MCF 10A (cell line): ENCODE data around the gene PRELID3B. TPM values are rescaled to one million over a fixed set of nuclear protein-coding genes. Genes with fewer than 3 reads are reported as not detected.

Experiments
- BruUV-seq: library from RNA; stranded (reverse); fragments of 400-500 nt; replicated peaks from 2 replicates; lab custom pipeline; 2021; lab: Mats Ljungman, UMichigan
- CTCF ChIA-PET: fragments of 300-600 bp; sonication (Branson Sonifier 250); formaldehyde crosslinking; extraction: SDS; loops from one replicate; lab custom pipeline; 2021; ENCODE audit warnings: antibody characterized with exemption, inconsistent platforms; lab: Yijun Ruan, JAX
- POLR2A ChIA-PET: fragments of 300-600, 350-650 bp; sonication (Branson Sonifier 250); formaldehyde crosslinking; extraction: SDS; loops from one replicate; lab custom pipeline; 2020; ENCODE audit warnings: antibody characterized with exemption, inconsistent platforms; lab: Yijun Ruan, JAX
- DNase-seq: peaks from one replicate; pipeline ENCODE4 v3.0.0-alpha.2; 2018; ENCODE audit not compliant: unreplicated experiment
- H3K27ac Mint-ChIP-seq: one replicate; pipeline ENCODE4 v1.8.0; 2022; ENCODE audit warnings: mild to moderate bottlenecking, low read depth, mixed read lengths; ENCODE audit not compliant: unreplicated experiment
- H3K27me3 Mint-ChIP-seq: one replicate; pipeline ENCODE4 v1.8.0; 2022; ENCODE audit warnings: mixed read lengths; ENCODE audit not compliant: insufficient read depth, unreplicated experiment
- H3K36me3 Mint-ChIP-seq: one replicate; pipeline ENCODE4 v1.8.0; 2022; ENCODE audit warnings: mild to moderate bottlenecking, moderate library complexity, mixed read lengths; ENCODE audit not compliant: insufficient read depth, unreplicated experiment
- H3K4me1 Mint-ChIP-seq: one replicate; pipeline ENCODE4 v1.8.0; 2022; ENCODE audit warnings: mixed read lengths; ENCODE audit not compliant: insufficient read depth, unreplicated experiment
- H3K4me3 Mint-ChIP-seq: one replicate; pipeline ENCODE4 v1.8.0; 2022; ENCODE audit warnings: mild to moderate bottlenecking, moderate library complexity, mixed read lengths; ENCODE audit not compliant: unreplicated experiment
- H3K9me3 Mint-ChIP-seq: one replicate; pipeline ENCODE4 v1.8.0; 2022; ENCODE audit warnings: mixed read lengths; ENCODE audit not compliant: unreplicated experiment
- intact Hi-C: fragments of 100-400 bp; cut with micrococcal nuclease; formaldehyde crosslinking; loops from 2 replicates; pipeline ENCODE4 v1.14.1; 2022
- total RNA-seq: library from RNA; stranded (reverse); gene quantifications from 2 replicates; pipeline ENCODE4 v1.2.3, GENCODE V29; 2022
- TF ChIP-seq, protein P1 (sequence below): fragments of 200-600 bp; IDR thresholded peaks from one replicate; pipeline ENCODE4 v1.8.0; 2022; ENCODE audit warnings: antibody characterized with exemption, mild to moderate bottlenecking; ENCODE audit not compliant: unreplicated experiment

Gene PRELID3B
- total RNA-seq, 1 experiment from 2014 or later = 197 TPM

GRCh38 chr20:59015812-59016711 is 26.5 kb downstream of the PRELID3B start:
- Mint-ChIP-seq H3K27ac (peak overlapping the region; percentile 75), H3K9me3 (no peaks in the 10 kb centered on the region), H3K36me3 (no peaks in the 10 kb centered on the region), H3K27me3 (no peaks in the 10 kb centered on the region), H3K4me1 (peaks cover 31% of the 10 kb centered on the region), H3K4me3 (no peak overlapping the region)
- no TSS peak for BruUV-seq
- ChIA-PET POLR2A (interaction anchor here (0.7 to 6.5 kb wide), 3 partner anchors 15 to 35 kb away, joined by 3 to 70 read pairs (median 3); partner anchors contain the start of genes ATP5F1E and NELFCD), CTCF (interaction anchor here (0.8 to 1.4 kb wide), 3 partner anchors 7 to 717 kb away, joined by 3 to 5 read pairs (median 3); no protein-coding TSS in a partner anchor)
- DNase-seq = no peak
- TF ChIP-seq, protein P1, sequence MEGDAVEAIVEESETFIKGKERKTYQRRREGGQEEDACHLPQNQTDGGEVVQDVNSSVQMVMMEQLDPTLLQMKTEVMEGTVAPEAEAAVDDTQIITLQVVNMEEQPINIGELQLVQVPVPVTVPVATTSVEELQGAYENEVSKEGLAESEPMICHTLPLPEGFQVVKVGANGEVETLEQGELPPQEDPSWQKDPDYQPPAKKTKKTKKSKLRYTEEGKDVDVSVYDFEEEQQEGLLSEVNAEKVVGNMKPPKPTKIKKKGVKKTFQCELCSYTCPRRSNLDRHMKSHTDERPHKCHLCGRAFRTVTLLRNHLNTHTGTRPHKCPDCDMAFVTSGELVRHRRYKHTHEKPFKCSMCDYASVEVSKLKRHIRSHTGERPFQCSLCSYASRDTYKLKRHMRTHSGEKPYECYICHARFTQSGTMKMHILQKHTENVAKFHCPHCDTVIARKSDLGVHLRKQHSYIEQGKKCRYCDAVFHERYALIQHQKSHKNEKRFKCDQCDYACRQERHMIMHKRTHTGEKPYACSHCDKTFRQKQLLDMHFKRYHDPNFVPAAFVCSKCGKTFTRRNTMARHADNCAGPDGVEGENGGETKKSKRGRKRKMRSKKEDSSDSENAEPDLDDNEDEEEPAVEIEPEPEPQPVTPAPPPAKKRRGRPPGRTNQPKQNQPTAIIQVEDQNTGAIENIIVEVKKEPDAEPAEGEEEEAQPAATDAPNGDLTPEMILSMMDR = no peak
- intact Hi-C loops = no loop called here

DNA sequence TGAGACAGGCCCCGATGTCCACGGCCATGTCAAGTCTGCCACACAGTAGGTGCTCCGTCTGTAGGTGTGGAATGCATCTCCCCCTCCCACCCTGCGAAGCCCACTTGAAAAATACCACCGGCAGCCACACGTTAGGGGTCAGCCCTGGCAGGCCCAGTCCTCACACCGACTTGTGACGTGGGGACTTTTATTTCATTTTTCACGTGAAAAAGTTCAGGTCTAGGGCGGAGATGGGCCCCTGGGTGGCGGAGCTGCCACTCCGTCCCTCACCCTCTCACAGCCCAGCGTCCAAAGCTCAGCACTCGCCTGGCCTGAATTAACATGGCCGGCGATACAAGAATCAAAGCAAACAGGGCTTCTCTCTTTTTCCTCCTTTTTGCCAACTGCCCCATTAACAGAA is 27.2 kb downstream of the PRELID3B start:
- no peaks in the 10 kb centered on the region for H3K36me3 Mint-ChIP-seq
- no peak for DNase-seq
- POLR2A ChIA-PET = interaction anchor here (0.7 to 1.0 kb wide), 2 partner anchors 33 to 34 kb away, joined by 3 read pairs; partner anchors contain the start of gene NELFCD
- no peaks in the 10 kb centered on the region for H3K9me3 Mint-ChIP-seq
- H3K27ac Mint-ChIP-seq = no peak overlapping the region
- peaks cover 31% of the 10 kb centered on the region for H3K4me1 Mint-ChIP-seq
- no peaks in the 10 kb centered on the region for H3K27me3 Mint-ChIP-seq
- no TSS peak for BruUV-seq
- TF ChIP-seq, protein P1 = no peak
- intact Hi-C loops = no loop called here
- no peak overlapping the region for H3K4me3 Mint-ChIP-seq
- CTCF ChIA-PET = interaction anchor here (0.9 kb wide), 1 partner anchor 145 kb away, joined by 5 read pairs; no protein-coding TSS in a partner anchor

DNA sequence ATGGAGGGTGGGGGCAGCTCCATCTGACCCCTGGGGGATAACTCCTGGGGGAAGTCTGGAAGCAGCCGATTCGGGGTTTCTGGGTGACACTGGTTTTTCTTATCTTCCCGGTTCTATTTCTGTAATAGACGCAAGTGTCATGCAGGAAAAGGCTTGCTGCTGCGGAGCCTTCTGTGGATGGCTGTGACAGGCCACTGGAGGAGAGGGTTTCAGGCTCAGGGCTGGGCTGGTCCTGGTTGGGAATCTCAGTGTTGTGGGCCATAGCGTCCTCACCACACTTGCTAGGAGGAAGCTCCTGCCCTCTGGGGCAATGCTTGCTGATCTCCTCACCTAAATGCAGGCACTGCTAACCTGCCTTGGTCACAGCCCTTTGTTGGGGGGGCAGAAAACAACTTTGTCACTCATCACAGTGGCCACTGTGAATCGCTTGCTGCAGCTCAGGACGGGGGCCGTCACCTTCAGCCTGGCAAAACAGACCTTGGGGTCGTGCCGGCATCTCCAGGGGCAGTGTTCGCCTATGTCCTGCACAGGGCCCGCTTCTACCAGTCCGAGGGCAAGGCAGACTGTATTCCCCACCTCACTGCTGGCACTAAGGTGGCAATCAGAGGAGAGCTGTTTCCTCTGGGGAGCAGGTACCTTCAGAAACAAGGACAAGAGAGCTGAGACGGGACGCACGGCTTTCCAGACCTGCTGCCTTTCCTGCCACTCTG is 27.8 kb downstream of the PRELID3B start:
- Mint-ChIP-seq H3K36me3 (no peaks in the 10 kb centered on the region), H3K4me3 (no peak overlapping the region), H3K27me3 (no peaks in the 10 kb centered on the region), H3K27ac (no peak overlapping the region), H3K4me1 (peaks cover 34% of the 10 kb centered on the region), H3K9me3 (no peaks in the 10 kb centered on the region)
- ChIA-PET CTCF (interaction anchor here (0.7 kb wide), 1 partner anchor 8 kb away, joined by 4 read pairs; no protein-coding TSS in a partner anchor), POLR2A (interaction anchor here (0.7 to 1.0 kb wide), 3 partner anchors 18 to 33 kb away, joined by 3 read pairs; partner anchors contain the start of gene NELFCD)
- no peak for DNase-seq
- intact Hi-C loops = no loop called here
- BruUV-seq = no TSS peak
- TF ChIP-seq, protein P1 = no peak
